ENCODE measurements around the gene RABL2B.
"Not testable (repeated sequence)": the region's sequence is repeated elsewhere in the genome, so short reads cannot be mapped to it uniquely, and the experiment has no call there.

GRCh38 chr22:50756949-50757491 is 26.4 kb downstream of the RABL2B start:
- TF ChIP-seq, protein P1, sequence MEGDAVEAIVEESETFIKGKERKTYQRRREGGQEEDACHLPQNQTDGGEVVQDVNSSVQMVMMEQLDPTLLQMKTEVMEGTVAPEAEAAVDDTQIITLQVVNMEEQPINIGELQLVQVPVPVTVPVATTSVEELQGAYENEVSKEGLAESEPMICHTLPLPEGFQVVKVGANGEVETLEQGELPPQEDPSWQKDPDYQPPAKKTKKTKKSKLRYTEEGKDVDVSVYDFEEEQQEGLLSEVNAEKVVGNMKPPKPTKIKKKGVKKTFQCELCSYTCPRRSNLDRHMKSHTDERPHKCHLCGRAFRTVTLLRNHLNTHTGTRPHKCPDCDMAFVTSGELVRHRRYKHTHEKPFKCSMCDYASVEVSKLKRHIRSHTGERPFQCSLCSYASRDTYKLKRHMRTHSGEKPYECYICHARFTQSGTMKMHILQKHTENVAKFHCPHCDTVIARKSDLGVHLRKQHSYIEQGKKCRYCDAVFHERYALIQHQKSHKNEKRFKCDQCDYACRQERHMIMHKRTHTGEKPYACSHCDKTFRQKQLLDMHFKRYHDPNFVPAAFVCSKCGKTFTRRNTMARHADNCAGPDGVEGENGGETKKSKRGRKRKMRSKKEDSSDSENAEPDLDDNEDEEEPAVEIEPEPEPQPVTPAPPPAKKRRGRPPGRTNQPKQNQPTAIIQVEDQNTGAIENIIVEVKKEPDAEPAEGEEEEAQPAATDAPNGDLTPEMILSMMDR (IDR thresholded peaks at IDR 0.05; ENCODE audit: low read length), result peak; percentile 33
- TF ChIP-seq EZH2phosphoT487 (IDR thresholded peaks at IDR 0.05; ENCODE audit: low read length), result not testable (repeated sequence)
